A673 (cell line): Measurements from ENCODE around the gene IRAK3.

Experiments
- EZH2 ChIP-seq: fragments of 200-600 bp; sonication (generic); IDR thresholded peaks from 2 replicates; pipeline ENCODE4 v1.6.1; 2017; ENCODE audit warnings: borderline replicate concordance, low read depth, mild to moderate bottlenecking, mixed read lengths, antibody characterized with exemption, low read length; ENCODE audit not compliant: poor library complexity, severe bottlenecking
- TF ChIP-seq, protein P1 (sequence below): fragments of 300-800, 200-600 bp; sonication (generic); conservative IDR thresholded peaks from 2 replicates; pipeline ENCODE4 v1.5.1; 2017; ENCODE audit warnings: low read depth, mild to moderate bottlenecking, antibody characterized with exemption, low read length, moderate library complexity, mixed read lengths

DNA sequence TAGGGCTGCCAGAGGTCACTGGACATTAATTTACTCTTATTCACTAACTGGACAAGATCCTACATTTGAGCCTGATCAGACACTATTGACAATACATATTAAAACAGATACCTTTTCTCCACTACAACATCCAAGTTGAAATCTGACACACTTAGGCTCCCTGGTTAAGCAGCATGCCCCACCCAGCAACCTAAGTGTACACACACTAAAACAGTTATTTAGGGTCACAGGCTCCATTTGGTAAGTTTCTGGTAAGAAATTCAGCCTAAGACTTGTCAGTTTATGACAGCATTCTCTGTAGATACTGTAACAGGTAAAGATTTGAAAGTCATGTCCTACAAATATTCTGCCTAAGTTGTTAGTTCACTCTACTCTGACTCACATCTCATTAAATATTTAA lies 46.2 kb upstream of the IRAK3 start:
- TF ChIP-seq, protein P1, sequence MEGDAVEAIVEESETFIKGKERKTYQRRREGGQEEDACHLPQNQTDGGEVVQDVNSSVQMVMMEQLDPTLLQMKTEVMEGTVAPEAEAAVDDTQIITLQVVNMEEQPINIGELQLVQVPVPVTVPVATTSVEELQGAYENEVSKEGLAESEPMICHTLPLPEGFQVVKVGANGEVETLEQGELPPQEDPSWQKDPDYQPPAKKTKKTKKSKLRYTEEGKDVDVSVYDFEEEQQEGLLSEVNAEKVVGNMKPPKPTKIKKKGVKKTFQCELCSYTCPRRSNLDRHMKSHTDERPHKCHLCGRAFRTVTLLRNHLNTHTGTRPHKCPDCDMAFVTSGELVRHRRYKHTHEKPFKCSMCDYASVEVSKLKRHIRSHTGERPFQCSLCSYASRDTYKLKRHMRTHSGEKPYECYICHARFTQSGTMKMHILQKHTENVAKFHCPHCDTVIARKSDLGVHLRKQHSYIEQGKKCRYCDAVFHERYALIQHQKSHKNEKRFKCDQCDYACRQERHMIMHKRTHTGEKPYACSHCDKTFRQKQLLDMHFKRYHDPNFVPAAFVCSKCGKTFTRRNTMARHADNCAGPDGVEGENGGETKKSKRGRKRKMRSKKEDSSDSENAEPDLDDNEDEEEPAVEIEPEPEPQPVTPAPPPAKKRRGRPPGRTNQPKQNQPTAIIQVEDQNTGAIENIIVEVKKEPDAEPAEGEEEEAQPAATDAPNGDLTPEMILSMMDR = no peak
- TF ChIP-seq EZH2 = no peak
